Upper lobe of right lung (tissue), 1 donor: Measurements from ENCODE around the gene NNT. TPM values are rescaled to one million over a fixed set of nuclear protein-coding genes. Genes with fewer than 3 reads are reported as not detected.

Experiments used
- ATAC-seq: fragments of 200-7000 bp; cut with Tn5 transposase; one replicate; pipeline ENCODE4 v1.9.1; 2020; ENCODE audit warnings: mild to moderate bottlenecking, moderate library complexity
- DNase-seq: peaks from one replicate; pipeline ENCODE4 v3.0.0-alpha.2; 2020
- H3K27ac ChIP-seq: fragments of 200-600 bp; one replicate; pipeline ENCODE4 v1.8.0; 2022
- H3K27me3 ChIP-seq: fragments of 200-600 bp; one replicate; pipeline ENCODE4 v1.8.0; 2022; ENCODE audit warnings: mild to moderate bottlenecking
- H3K36me3 ChIP-seq: fragments of 200-600 bp; one replicate; pipeline ENCODE4 v1.8.0; 2022
- H3K4me1 ChIP-seq: fragments of 200-600 bp; one replicate; pipeline ENCODE4 v1.8.0; 2022
- H3K4me3 ChIP-seq: fragments of 200-600 bp; one replicate; pipeline ENCODE4 v1.8.0; 2022; ENCODE audit warnings: mild to moderate bottlenecking
- H3K9me3 ChIP-seq: fragments of 200-600 bp; one replicate; pipeline ENCODE4 v1.8.0; 2022
- intact Hi-C: fragments of 100-400 bp; cut with DNase I; formaldehyde crosslinking; loops from one replicate; pipeline ENCODE4 v1.11.0; 2022
- total RNA-seq: library from RNA; stranded (reverse); fragmentation: NEBNext Ultra II Directional; extraction: Animal tissue kit (Norgen Biotek cat#: 25700); gene quantifications from one replicate; pipeline ENCODE4 v1.2.1, GENCODE V29; 2021
- TF ChIP-seq, protein P1 (sequence below): fragments of 200-600 bp; IDR thresholded peaks from one replicate; pipeline ENCODE4 v1.8.0; 2022; ENCODE audit warnings: antibody characterized with exemption
- donor health status: DM: no; HTN: yes; CAD: no; lungs with severe emphysema.

The NNT gene
- total RNA-seq, 1 donor from 2014 or later, result 67.7 TPM

DNA sequence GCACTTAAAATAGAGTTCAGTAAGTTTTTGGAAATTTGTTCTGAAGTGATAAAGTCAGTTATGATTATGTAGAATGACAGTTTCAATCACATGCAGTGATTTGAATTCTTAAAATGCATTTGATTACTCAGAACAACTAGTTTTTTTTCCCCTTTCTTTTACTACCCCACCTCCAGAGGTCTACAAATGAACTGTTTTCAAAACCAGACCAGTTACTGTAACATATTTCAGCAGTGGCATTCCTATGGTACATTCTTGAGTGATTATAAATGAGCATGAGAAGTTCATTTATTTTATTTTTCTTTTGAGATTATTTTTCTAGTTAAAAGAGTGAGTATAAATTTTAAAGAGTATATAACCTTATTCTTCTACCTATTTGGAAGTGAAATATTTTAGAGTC is 71.6 kb downstream of the NNT start:
- ATAC-seq, result no peak
- Histone ChIP-seq H3K27me3 (no peaks in the 10 kb centered on the region), H3K9me3 (no peaks in the 10 kb centered on the region), H3K36me3 (peaks cover 16% of the 10 kb centered on the region), H3K4me3 (no peak overlapping the region), H3K27ac (no peak overlapping the region), H3K4me1 (no peaks in the 10 kb centered on the region)
- TF ChIP-seq, protein P1, sequence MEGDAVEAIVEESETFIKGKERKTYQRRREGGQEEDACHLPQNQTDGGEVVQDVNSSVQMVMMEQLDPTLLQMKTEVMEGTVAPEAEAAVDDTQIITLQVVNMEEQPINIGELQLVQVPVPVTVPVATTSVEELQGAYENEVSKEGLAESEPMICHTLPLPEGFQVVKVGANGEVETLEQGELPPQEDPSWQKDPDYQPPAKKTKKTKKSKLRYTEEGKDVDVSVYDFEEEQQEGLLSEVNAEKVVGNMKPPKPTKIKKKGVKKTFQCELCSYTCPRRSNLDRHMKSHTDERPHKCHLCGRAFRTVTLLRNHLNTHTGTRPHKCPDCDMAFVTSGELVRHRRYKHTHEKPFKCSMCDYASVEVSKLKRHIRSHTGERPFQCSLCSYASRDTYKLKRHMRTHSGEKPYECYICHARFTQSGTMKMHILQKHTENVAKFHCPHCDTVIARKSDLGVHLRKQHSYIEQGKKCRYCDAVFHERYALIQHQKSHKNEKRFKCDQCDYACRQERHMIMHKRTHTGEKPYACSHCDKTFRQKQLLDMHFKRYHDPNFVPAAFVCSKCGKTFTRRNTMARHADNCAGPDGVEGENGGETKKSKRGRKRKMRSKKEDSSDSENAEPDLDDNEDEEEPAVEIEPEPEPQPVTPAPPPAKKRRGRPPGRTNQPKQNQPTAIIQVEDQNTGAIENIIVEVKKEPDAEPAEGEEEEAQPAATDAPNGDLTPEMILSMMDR, result no peak
- DNase-seq, result no peak
- intact Hi-C loops, result no loop called here

DNA sequence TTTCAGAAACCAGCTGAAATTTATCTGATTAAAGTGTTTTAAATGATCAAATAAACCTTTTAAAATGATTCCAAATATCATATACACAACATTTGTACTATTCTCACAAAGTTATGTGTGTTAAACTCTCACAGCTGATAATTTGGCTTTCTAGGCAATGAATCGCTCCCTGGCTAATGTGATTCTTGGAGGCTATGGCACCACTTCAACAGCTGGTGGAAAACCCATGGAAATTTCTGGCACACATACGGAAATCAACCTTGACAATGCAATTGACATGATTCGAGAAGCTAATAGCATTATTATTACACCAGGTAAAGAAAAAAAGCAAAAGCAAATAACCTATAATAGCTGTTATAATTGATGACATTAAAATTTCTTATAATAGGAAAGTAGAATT is 72.4 kb downstream of the NNT start:
- no peak overlapping the region for H3K27ac ChIP-seq
- H3K4me3 ChIP-seq, result no peak overlapping the region
- DNase-seq (no peak), ATAC-seq (no peak)
- intact Hi-C loops, result no loop called here
- TF ChIP-seq, protein P1, result no peak
- peaks cover 16% of the 10 kb centered on the region for H3K36me3 ChIP-seq
- no peaks in the 10 kb centered on the region for H3K9me3 ChIP-seq
- no peaks in the 10 kb centered on the region for H3K27me3 ChIP-seq
- no peaks in the 10 kb centered on the region for H3K4me1 ChIP-seq

DNA sequence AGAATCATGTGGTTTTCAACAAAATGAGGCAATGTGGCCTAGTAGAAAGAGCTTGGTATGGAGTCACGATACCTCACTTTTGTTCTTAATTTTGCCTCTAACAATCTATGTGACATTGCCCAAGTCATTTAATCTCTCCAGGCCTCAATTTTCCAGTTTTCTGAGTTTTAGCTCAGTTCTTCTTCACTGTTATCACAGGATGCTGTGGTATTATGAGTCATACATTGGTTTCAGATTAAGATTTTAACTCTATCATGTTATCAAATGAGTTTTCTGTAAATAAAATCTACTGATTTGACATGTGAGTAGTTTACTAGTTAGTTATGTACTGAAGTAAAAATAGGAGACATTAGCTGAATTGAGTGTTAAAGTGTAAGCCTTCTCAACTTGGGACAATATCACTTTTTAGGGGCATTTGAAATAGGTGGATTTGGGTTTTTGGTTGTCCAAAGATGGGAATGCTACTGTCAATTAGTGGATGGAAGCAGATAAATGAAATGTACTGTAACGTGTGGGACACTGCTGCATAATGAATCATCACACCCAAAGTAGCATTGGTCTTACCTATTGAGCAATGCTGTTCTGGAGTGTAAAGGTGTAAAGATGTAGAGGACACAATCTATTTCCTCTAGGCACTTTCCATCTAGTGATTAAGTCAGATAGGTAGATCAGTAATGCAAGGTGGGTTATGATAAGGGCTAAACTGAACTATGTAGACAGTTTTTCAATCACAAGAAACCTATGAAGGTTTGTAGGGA is 73.3 kb downstream of the NNT start:
- H3K27me3 ChIP-seq, result no peaks in the 10 kb centered on the region
- no peak overlapping the region for H3K27ac ChIP-seq
- H3K9me3 ChIP-seq, result no peaks in the 10 kb centered on the region
- ATAC-seq, result no peak
- no peaks in the 10 kb centered on the region for H3K4me1 ChIP-seq
- TF ChIP-seq, protein P1, result no peak
- no peak for DNase-seq
- peaks cover 17% of the 10 kb centered on the region for H3K36me3 ChIP-seq
- H3K4me3 ChIP-seq, result no peak overlapping the region
- intact Hi-C loops, result no loop called here

DNA sequence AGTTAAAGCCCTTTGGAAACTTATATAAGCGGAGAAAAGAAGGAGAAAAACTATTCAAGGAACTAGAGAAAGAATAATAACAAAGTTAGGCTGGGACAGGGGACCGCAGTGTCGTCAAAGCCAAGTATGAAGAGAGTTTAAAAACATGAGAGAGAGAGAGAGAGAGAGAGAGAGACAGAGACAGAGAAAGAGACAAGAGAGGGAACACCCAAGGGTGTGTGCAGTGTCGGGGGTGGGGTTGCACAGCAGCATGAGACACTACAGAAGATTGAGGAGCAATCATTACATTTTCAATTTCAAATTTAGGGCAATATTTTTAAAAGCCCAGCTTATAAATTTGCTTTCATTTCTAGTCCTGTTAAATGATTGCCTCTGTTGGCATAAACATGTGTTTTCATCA is 74.3 kb downstream of the NNT start:
- DNase-seq (no peak), ATAC-seq (no peak)
- TF ChIP-seq, protein P1, result no peak
- Histone ChIP-seq H3K9me3 (no peaks in the 10 kb centered on the region), H3K4me1 (no peaks in the 10 kb centered on the region), H3K4me3 (no peak overlapping the region), H3K36me3 (peaks cover 22% of the 10 kb centered on the region), H3K27me3 (no peaks in the 10 kb centered on the region), H3K27ac (no peak overlapping the region)
- intact Hi-C loops, result no loop called here

DNA sequence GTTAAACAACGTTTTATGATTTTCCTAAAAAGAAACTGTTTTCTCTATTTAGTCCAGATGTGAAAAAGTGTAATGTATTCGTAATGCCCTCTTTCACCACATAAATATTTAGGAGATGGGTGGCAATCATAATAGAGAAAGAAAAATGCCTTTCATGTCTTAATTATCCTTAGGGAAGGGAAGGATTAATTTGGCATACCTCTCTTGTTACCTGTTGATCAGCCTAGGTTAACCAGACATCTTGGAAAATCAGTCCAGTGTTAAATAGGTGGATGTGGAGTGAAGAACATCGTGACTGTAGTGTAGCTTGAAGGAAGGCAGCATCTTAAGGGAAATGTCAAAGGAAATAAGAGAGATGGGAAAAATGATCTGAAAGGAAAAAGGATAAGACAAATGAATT is 76.2 kb downstream of the NNT start:
- intact Hi-C loops, result no loop called here
- ATAC-seq, result no peak
- no peak for DNase-seq
- no peak overlapping the region for H3K4me3 ChIP-seq
- H3K9me3 ChIP-seq, result no peaks in the 10 kb centered on the region
- no peaks in the 10 kb centered on the region for H3K4me1 ChIP-seq
- no peak overlapping the region for H3K27ac ChIP-seq
- no peaks in the 10 kb centered on the region for H3K27me3 ChIP-seq
- peaks cover 22% of the 10 kb centered on the region for H3K36me3 ChIP-seq
- TF ChIP-seq, protein P1, result no peak

DNA sequence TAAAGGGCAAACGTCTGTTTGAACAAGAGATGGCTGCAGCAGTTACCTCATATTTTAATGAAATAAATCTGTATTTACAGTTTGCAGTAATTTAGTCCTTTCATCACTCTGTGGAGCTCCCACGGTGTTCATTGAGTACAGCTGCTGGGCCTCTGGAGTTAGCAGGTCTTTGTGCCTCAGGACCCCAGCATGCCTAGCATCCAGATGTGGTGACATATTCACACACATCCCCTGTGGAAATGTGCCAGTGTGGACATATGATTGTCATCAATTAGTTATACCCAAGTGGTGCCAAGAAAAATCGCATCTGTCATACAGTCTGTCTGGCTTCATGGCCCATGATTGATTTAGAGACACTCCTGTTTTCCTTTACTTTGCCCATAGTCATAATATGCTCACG is 77.3 kb downstream of the NNT start:
- Histone ChIP-seq H3K4me1 (no peaks in the 10 kb centered on the region), H3K36me3 (peaks cover 29% of the 10 kb centered on the region), H3K4me3 (no peak overlapping the region), H3K27ac (no peak overlapping the region), H3K9me3 (no peaks in the 10 kb centered on the region), H3K27me3 (no peaks in the 10 kb centered on the region)
- ATAC-seq (no peak), DNase-seq (no peak)
- intact Hi-C loops, result no loop called here
- TF ChIP-seq, protein P1, result no peak
